SK-N-SH treated with all-trans-retinoic acid at 6 μM for 48 hours (cell line): ENCODE measurements around the gene GAK.

Experiments
- ATAC-seq: fragments of 200-7000 bp; cut with Tn5 transposase; 3 replicates; pipeline ENCODE4 v1.9.1; 2020; ENCODE audit warnings: mild to moderate bottlenecking, moderate library complexity
- ARNTL ChIP-seq: fragments of 450-650 bp; formaldehyde crosslinking; IDR thresholded peaks from 2 replicates; pipeline ENCODE4 v1.5.0; 2020; ENCODE audit warnings: low read depth, mild to moderate bottlenecking, moderate library complexity, borderline replicate concordance
- BACH2 ChIP-seq: fragments of 250-450 bp; sonication (Bioruptor Pico); IDR thresholded peaks from 2 replicates; pipeline ENCODE4 v1.9.0; 2021; ENCODE audit warnings: mild to moderate bottlenecking, borderline replicate concordance
- CSDC2 ChIP-seq: fragments of 250-450 bp; sonication (Bioruptor Pico); IDR thresholded peaks from 2 replicates; pipeline ENCODE4 v1.5.0; 2020; ENCODE audit warnings: mild to moderate bottlenecking, moderate library complexity
- ESRRG ChIP-seq: fragments of 250-450 bp; sonication (Bioruptor Pico); IDR thresholded peaks from 2 replicates; pipeline ENCODE4 v1.6.1; 2021; ENCODE audit warnings: mild to moderate bottlenecking
- GLIS3 ChIP-seq: fragments of 250-450 bp; sonication (Bioruptor Pico); IDR thresholded peaks from 2 replicates; pipeline ENCODE4 v1.5.0; 2020; ENCODE audit warnings: mild to moderate bottlenecking, moderate library complexity
- ISL1 ChIP-seq: fragments of 250-450 bp; sonication (Bioruptor Pico); IDR thresholded peaks from 2 replicates; pipeline ENCODE4 v2.1.2; 2022; ENCODE audit warnings: mild to moderate bottlenecking, moderate library complexity
- OSR1 ChIP-seq: fragments of 250-450 bp; sonication (Bioruptor Pico); IDR thresholded peaks from 2 replicates; pipeline ENCODE4 v1.8.0; 2022; ENCODE audit warnings: moderate library complexity, mild to moderate bottlenecking, inconsistent platforms
- PATZ1 ChIP-seq: fragments of 250-450 bp; sonication (Bioruptor Pico); IDR thresholded peaks from 2 replicates; pipeline ENCODE4 v1.8.0; 2020; ENCODE audit warnings: mild to moderate bottlenecking, moderate library complexity, borderline replicate concordance
- POU6F1 ChIP-seq: fragments of 250-450 bp; sonication (Bioruptor Pico); IDR thresholded peaks from 2 replicates; pipeline ENCODE4 v1.8.0; 2021; ENCODE audit warnings: low read depth, mild to moderate bottlenecking, moderate library complexity, borderline replicate concordance
- PPARA ChIP-seq: fragments of 250-450 bp; sonication (Bioruptor Pico); IDR thresholded peaks from 2 replicates; pipeline ENCODE4 v1.5.0; 2020; ENCODE audit warnings: mild to moderate bottlenecking, borderline replicate concordance
- RARB ChIP-seq: fragments of 250-450 bp; sonication (Bioruptor Pico); IDR thresholded peaks from 2 replicates; pipeline ENCODE4 v1.8.0; 2021; ENCODE audit warnings: mild to moderate bottlenecking, moderate library complexity
- SNAI2 ChIP-seq: fragments of 250-450 bp; sonication (Bioruptor Pico); IDR thresholded peaks from 2 replicates; pipeline ENCODE4 v1.5.0; 2020; ENCODE audit warnings: mild to moderate bottlenecking, moderate library complexity
- TCF4 ChIP-seq: fragments of 250-450 bp; sonication (Bioruptor Pico); IDR thresholded peaks from 2 replicates; pipeline ENCODE4 v1.8.0; 2021; ENCODE audit warnings: mild to moderate bottlenecking, moderate library complexity, borderline replicate concordance
- TSHZ2 ChIP-seq: fragments of 250-450 bp; sonication (Bioruptor Pico); IDR thresholded peaks from 2 replicates; pipeline ENCODE4 v1.5.0; 2020; ENCODE audit warnings: mild to moderate bottlenecking, moderate library complexity
- ZC3H10 ChIP-seq: fragments of 250-450 bp; sonication (Bioruptor Pico); IDR thresholded peaks from 2 replicates; pipeline ENCODE4 v1.5.1; 2021; ENCODE audit warnings: mild to moderate bottlenecking, moderate library complexity
- ZFP3 ChIP-seq: fragments of 250-450 bp; sonication (Bioruptor Pico); IDR thresholded peaks from 2 replicates; pipeline ENCODE4 v1.5.0; 2020; ENCODE audit warnings: mild to moderate bottlenecking, moderate library complexity
- ZFP30 ChIP-seq: fragments of 450-650 bp; formaldehyde crosslinking; IDR thresholded peaks from 2 replicates; pipeline ENCODE4 v1.5.0; 2022; ENCODE audit warnings: mild to moderate bottlenecking, moderate library complexity
- ZNF565 ChIP-seq: fragments of 450-650 bp; formaldehyde crosslinking; conservative IDR thresholded peaks from 2 replicates; pipeline ENCODE4 v1.5.0; 2020; ENCODE audit warnings: low read depth, mild to moderate bottlenecking, moderate library complexity
- ZNF70 ChIP-seq: fragments of 450-650 bp; formaldehyde crosslinking; IDR thresholded peaks from 2 replicates; pipeline ENCODE4 v1.5.0; 2020; ENCODE audit warnings: mild to moderate bottlenecking, moderate library complexity

Gene GAK

GRCh38 chr4:896630-897029 is 35.5 kb downstream of the GAK start:
- TF ChIP-seq CSDC2 (CRISPR knock-in tag): no peak
- TF ChIP-seq GLIS3 (CRISPR knock-in tag): no peak
- TF ChIP-seq POU6F1 (CRISPR knock-in tag): no peak
- no peak for TF ChIP-seq ZNF565 (CRISPR knock-in tag)
- no peak for TF ChIP-seq ZFP3 (CRISPR knock-in tag)
- TF ChIP-seq, all 23 proteins: peak for 0
- ATAC-seq: no peak

- TF ChIP-seq POU6F1 (CRISPR knock-in tag) (no peak), ZFP3 (CRISPR knock-in tag) (no peak), ZNF70 (CRISPR knock-in tag) (no peak), ZNF565 (CRISPR knock-in tag) (no peak)
- no peak for ATAC-seq
Measured at GRCh38 chr4:896216-896615, 35.9 kb downstream of the GAK start.

GRCh38 chr4:895596-895995 is 36.5 kb downstream of the GAK start:
- no peak for TF ChIP-seq ISL1 (CRISPR knock-in tag)
- no peak for TF ChIP-seq RARB (CRISPR knock-in tag)
- TF ChIP-seq PATZ1: no peak
- TF ChIP-seq ZFP30 (CRISPR knock-in tag): no peak
- TF ChIP-seq TSHZ2 (CRISPR knock-in tag): no peak
- TF ChIP-seq ZNF70 (CRISPR knock-in tag): no peak
- TF ChIP-seq BACH2 (CRISPR knock-in tag): no peak
- no peak for TF ChIP-seq POU6F1 (CRISPR knock-in tag)
- TF ChIP-seq OSR1 (CRISPR knock-in tag): no peak
- TF ChIP-seq SNAI2 (CRISPR knock-in tag): no peak
- TF ChIP-seq ZFP3 (CRISPR knock-in tag): no peak
- TF ChIP-seq ESRRG: no peak
- no peak for TF ChIP-seq GLIS3 (CRISPR knock-in tag)
- TF ChIP-seq TCF4: no peak
- TF ChIP-seq PPARA (CRISPR knock-in tag): no peak
- TF ChIP-seq ZC3H10 (CRISPR knock-in tag): no peak
- no peak for TF ChIP-seq ARNTL (CRISPR knock-in tag)
- TF ChIP-seq ZNF565 (CRISPR knock-in tag): no peak
- TF ChIP-seq, all 23 proteins: peak for 0
- ATAC-seq: no peak
